OCI-LY1 (cell line): ENCODE measurements around the gene CPSF4L.
"Not testable (repeated sequence)": the region's sequence is repeated elsewhere in the genome, so short reads cannot be mapped to it uniquely, and the experiment has no call there.

Experiments
- H2AFZ ChIP-seq: fragments of 200-600 bp; sonication (generic), shearing (Covaris generic); 2 replicates; pipeline ENCODE4 v1.6.0; 2014; ENCODE audit warnings: antibody characterized with exemption, mild to moderate bottlenecking, low read length
- H3F3A ChIP-seq: fragments of 200-600 bp; sonication (generic), shearing (Covaris generic); 2 replicates; pipeline ENCODE4 v1.6.0; 2014; ENCODE audit warnings: mild to moderate bottlenecking, antibody characterized with exemption, low read length, moderate library complexity; ENCODE audit not compliant: insufficient read depth
- H3K27ac ChIP-seq: fragments of 200-600 bp; sonication (generic); 2 replicates; pipeline ENCODE4 v1.5.1; 2014; ENCODE audit warnings: low read length, mixed run types, mild to moderate bottlenecking, low read depth; ENCODE audit not compliant: poor library complexity, severe bottlenecking
- H3K27me3 ChIP-seq: fragments of 200-600 bp; sonication (generic); 2 replicates; pipeline ENCODE4 v1.6.0; 2014; ENCODE audit warnings: antibody characterized with exemption, mild to moderate bottlenecking, low read length, moderate library complexity; ENCODE audit not compliant: insufficient read depth
- H3K36me3 ChIP-seq: fragments of 200-600 bp; sonication (generic); 2 replicates; pipeline ENCODE4 v1.6.1; 2014; ENCODE audit warnings: mild to moderate bottlenecking, antibody characterized with exemption, low read length, moderate library complexity, mixed read lengths; ENCODE audit not compliant: insufficient read depth
- H3K4me1 ChIP-seq: fragments of 200-600 bp; sonication (generic); 2 replicates; pipeline ENCODE4 v1.5.1; 2014; ENCODE audit warnings: mild to moderate bottlenecking, low read length, moderate library complexity; ENCODE audit not compliant: insufficient read depth, severe bottlenecking
- H3K4me2 ChIP-seq: fragments of 200-600 bp; sonication (generic), shearing (Covaris generic); 2 replicates; pipeline ENCODE4 v1.6.1; 2014; ENCODE audit warnings: low read length
- H3K4me3 ChIP-seq: fragments of 200-600 bp; sonication (generic); 2 replicates; pipeline ENCODE4 v1.5.1; 2014; ENCODE audit warnings: low read length, low read depth, mild to moderate bottlenecking, mixed read lengths; ENCODE audit not compliant: poor library complexity, severe bottlenecking
- H3K79me2 ChIP-seq: fragments of 200-600 bp; shearing (Covaris generic); 2 replicates; pipeline ENCODE4 v1.6.1; 2016; ENCODE audit warnings: mixed run types, low read length, mixed read lengths; ENCODE audit not compliant: insufficient read depth
- H3K9ac ChIP-seq: fragments of 200-600 bp; sonication (generic), shearing (Covaris generic); 2 replicates; pipeline ENCODE4 v1.6.1; 2014; ENCODE audit warnings: mild to moderate bottlenecking, low read length, mixed read lengths
- H3K9me2 ChIP-seq: fragments of 200-600 bp; sonication (generic), shearing (Covaris generic); 2 replicates; pipeline ENCODE4 v1.6.1; 2014; ENCODE audit warnings: low read depth, mild to moderate bottlenecking, low read length, mixed read lengths
- H3K9me3 ChIP-seq: fragments of 200-600 bp; shearing (Covaris generic); 2 replicates; pipeline ENCODE4 v1.6.1; 2014; ENCODE audit warnings: low read length, mixed read lengths
- H4K20me1 ChIP-seq: fragments of 200-600 bp; sonication (generic), shearing (Covaris generic); 2 replicates; pipeline ENCODE4 v1.6.0; 2016; ENCODE audit warnings: mild to moderate bottlenecking, low read length; ENCODE audit not compliant: insufficient read depth
- EZH2 ChIP-seq: fragments of 200-600 bp; sonication (generic), shearing (Covaris generic); IDR thresholded peaks from 2 replicates; pipeline ENCODE4 v1.8.0; 2017; ENCODE audit warnings: borderline replicate concordance, mixed run types, mild to moderate bottlenecking, antibody characterized with exemption, low read length, moderate library complexity, mixed read lengths
- TF ChIP-seq, protein P1 (sequence below): fragments of 200-600 bp; sonication (generic), shearing (Covaris generic); IDR thresholded peaks from 2 replicates; pipeline ENCODE4 v1.5.1; 2017; ENCODE audit warnings: mild to moderate bottlenecking, antibody characterized with exemption, low read length, moderate library complexity, mixed read lengths

Gene CPSF4L

DNA sequence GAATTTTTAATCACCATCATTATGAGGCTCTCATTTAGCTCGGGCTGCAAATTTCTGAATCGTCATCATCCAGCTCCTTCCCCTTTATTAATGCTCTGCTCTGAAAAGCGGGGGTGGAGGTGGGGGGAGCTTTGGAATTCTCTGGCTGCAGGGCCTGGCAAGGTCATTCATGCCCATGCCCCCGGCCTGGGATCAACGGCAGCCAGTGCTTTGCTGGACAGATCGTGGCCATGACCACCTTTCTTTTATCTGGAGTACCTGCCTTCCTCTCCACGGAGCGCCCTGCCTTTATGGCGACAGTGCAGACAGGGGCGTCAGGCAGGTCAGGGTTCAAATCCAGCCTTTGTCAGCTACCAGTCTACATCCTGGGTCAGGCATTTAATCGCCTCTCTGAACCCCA lies 5.1 kb upstream of the CPSF4L start:
- TF ChIP-seq, protein P1, sequence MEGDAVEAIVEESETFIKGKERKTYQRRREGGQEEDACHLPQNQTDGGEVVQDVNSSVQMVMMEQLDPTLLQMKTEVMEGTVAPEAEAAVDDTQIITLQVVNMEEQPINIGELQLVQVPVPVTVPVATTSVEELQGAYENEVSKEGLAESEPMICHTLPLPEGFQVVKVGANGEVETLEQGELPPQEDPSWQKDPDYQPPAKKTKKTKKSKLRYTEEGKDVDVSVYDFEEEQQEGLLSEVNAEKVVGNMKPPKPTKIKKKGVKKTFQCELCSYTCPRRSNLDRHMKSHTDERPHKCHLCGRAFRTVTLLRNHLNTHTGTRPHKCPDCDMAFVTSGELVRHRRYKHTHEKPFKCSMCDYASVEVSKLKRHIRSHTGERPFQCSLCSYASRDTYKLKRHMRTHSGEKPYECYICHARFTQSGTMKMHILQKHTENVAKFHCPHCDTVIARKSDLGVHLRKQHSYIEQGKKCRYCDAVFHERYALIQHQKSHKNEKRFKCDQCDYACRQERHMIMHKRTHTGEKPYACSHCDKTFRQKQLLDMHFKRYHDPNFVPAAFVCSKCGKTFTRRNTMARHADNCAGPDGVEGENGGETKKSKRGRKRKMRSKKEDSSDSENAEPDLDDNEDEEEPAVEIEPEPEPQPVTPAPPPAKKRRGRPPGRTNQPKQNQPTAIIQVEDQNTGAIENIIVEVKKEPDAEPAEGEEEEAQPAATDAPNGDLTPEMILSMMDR = no peak
- Histone ChIP-seq H4K20me1 (no peaks in the 10 kb centered on the region), H3K9ac (no peak overlapping the region)

DNA sequence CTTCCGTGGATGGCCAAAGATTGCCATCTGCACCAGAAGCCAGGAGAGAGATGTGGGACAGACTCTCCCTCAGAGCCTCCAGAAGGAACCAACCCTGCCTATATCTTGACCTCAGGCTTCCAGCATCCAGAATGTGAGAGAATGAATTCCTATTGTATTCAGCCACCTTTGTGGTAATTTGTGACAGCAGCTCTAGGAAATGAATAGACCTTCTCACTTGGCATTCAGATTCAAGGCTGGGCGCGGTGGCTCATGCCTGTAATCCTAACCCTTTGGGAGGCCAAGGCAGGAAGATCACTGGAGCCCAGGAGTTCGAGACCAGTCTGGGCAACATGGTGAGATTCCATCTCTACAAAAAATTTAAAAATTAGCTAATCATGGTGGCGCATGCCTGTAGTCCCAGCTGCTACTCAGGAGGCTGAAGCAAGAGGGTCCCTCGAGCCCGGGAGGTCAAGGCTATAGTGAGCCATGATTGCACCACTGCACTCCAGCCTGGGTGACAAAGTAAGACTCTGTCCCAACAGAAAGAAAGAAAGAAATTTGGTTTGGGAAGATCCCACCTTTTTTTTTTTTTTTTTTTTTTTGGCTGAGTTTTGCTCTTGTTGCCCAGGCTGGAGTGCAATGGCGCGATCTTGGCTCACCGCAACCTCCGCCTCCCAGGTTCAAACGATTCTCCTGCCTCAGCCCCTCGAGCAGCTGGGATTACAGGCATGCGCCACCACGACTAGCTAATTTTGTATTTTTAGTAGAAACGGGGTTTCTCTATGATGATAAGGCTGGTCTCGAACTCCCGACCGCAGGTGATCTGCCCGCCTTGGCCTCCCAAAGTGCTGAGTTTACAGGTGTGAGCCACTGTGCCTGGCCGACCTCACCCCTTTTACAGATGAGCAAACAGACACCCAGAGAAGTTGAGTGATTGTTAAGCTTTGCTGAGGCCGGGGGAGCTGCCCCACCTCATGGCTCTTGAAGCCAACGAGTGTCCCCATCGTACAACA lies 4.3 kb upstream of the CPSF4L start:
- H3K9me2 ChIP-seq = no peaks in the 10 kb centered on the region
- H3K27me3 ChIP-seq = peaks cover 3% of the 10 kb centered on the region; the same call in 1 of the 2 replicates
- no peaks in the 10 kb centered on the region for H3F3A ChIP-seq
- no peaks in the 10 kb centered on the region for H3K36me3 ChIP-seq
- no peaks in the 10 kb centered on the region for H3K9me3 ChIP-seq
- H3K4me3 ChIP-seq = no peak overlapping the region
- H4K20me1 ChIP-seq = no peaks in the 10 kb centered on the region
- H3K4me2 ChIP-seq = no peak overlapping the region
- H3K4me1 ChIP-seq = no peaks in the 10 kb centered on the region
- no peak overlapping the region for H3K27ac ChIP-seq
- TF ChIP-seq, protein P1 = no peak
- TF ChIP-seq EZH2 = no peak
- no peaks in the 10 kb centered on the region for H3K79me2 ChIP-seq
- H2AFZ ChIP-seq = no peak overlapping the region
- H3K9ac ChIP-seq = no peak overlapping the region

More for the DNA sequence above, 5.1 kb upstream of the CPSF4L start:
- Histone ChIP-seq H3K4me1 (no peaks in the 10 kb centered on the region), H3K36me3 (no peaks in the 10 kb centered on the region), H3K79me2 (no peaks in the 10 kb centered on the region), H3K4me2 (no peak overlapping the region), H3F3A (no peaks in the 10 kb centered on the region), H3K9me3 (no peaks in the 10 kb centered on the region), H2AFZ (no peak overlapping the region), H3K27me3 (peaks cover 3% of the 10 kb centered on the region; the same call in 1 of the 2 replicates), H3K27ac (no peak overlapping the region), H3K9me2 (no peaks in the 10 kb centered on the region), H3K4me3 (no peak overlapping the region)

DNA sequence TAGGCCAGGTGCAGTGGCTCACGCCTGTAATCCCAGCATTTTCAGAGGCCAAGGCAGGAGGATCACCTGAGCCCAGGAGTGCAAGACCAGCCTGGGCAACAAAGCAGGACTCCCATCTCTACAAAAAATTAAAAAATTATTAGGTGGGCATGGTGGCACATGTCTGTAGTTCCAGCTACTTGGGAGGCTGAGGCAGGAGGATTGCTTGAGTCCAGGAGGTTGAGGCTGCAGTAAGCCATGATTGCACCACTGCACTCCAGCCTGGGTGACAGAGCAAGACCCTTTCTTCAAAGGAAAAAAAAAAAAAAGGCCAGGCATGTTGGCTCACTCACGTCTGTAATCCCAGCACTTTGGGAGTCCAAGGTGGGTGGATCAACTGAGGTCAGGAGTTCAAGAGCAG lies 2.8 kb upstream of the CPSF4L start:
- not testable (repeated sequence) for H3K27ac ChIP-seq, H3K9me2 ChIP-seq, H3K4me1 ChIP-seq, H3F3A ChIP-seq, H3K9me3 ChIP-seq, H3K4me3 ChIP-seq, H3K79me2 ChIP-seq, H3K9ac ChIP-seq, H3K36me3 ChIP-seq, H3K27me3 ChIP-seq, H2AFZ ChIP-seq, H3K4me2 ChIP-seq, H4K20me1 ChIP-seq
